Measurements from ENCODE around the gene TGFBR2.
A peak's percentile ranks its signal among the peaks of the same experiment; 100 is the strongest.

Gene TGFBR2

DNA sequence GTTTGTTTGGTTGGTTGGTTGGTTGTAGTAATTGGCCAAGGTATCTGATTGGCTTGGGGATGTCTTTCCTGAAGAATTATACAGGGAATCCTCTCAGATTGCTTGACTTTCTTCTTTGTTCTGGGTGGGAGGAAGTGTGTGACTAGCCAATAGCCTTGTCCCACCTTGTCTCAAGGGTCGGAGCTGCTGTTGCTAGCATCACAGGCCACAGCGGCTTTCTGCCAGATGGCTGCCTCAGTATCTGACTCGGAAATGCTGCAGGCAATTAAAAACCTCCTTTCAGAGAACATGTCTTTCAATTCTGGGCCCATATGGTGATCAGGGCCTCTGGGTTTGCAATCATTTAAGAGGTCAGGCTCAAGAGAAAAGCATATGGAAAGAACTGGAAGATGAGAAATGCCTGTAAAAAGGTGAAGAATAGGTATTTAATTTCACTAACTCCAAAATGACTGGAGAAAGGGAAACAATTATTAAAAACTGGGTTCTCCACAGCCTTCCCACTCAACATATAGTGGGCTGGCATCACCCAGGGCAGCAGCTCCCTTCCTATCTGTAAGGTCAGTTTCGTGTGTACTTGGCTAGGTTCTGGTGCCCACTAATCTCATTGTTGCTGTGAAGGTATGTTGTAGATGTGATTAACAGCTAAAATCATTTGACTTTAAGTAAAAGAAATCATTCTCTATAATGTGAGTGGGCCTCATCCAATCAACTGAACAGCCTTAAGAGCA, 32.4 kb downstream of the TGFBR2 start:
- DNase-seq, result peak; percentile 32

DNA sequence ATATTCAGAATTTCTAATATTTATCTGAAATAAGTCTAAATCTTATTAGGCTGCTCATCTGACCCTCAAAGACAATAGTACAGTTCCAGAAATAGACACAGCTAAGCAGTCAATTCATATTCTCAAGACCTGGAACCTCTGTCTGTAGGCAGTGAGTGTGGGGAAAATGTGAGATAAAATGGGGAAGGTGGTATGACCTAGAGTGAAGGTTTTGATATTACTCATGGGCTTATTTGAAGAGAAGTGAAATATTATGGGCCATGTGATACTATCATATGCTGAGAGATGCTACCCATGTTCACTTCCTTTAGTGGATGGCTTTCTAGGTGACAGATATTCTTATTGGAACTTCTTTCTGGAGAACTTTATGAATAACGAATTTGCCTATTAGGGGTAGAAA, 33.5 kb downstream of the TGFBR2 start:
- no peak for DNase-seq

DNA sequence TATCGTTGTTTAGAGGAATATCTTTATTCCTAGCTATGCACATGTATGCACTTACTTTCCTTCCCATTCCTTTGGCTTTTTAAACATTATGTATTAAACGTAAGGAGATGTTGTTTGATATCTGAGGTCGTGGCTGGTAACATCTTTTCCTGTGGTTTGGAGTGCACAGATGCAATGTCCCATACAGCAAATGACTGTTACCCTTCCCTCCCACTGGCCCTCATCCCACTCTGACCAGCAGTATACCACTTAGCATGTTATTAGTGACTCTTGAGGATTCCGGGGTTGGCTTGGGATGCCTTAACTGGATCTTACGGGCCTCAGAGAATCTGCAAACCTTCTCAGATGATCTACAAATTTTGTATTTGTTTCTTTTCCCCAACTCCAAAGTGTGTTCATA, 34.5 kb downstream of the TGFBR2 start:
- DNase-seq, result peak; percentile 51

DNA sequence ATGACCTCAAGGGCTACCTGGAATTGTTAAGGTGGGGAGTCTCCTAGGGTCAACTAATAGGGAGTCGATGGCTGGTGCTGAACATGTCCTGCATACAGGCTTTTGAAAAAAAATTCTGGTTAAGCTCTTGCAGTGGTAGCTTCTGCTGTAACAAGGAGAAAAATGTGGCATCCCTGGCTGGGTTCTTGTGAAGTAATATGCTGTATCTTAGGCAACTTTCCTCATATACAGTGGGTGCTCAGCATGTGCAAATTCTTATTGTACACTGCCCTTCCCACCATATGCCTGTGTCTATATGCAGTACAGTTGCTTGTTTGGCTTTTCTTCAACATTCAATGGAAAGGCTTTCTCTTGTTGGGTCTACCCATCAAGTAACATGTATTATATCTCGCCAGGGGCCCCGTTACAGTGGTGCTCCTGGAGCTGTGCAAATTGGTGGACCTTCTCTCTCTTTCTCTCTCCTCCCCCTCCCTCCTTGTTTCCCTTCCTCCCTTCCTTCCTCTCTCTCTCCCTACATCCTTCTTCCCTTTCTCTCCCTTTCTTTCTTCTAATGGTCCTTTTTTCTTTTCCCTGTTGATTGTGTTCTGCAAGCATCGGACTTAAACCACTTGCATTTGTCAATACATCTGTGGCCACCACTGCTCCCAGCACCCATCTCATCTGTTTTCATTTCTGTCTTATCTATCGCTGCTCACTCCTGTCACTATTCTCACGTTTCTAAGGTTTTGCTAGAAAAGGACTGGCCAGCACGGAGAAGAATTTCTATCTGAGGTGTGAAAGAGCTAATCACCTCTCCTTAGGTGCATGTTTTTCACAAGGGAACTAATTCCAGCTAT, 35.2 kb downstream of the TGFBR2 start:
- DNase-seq, result no peak

DNA sequence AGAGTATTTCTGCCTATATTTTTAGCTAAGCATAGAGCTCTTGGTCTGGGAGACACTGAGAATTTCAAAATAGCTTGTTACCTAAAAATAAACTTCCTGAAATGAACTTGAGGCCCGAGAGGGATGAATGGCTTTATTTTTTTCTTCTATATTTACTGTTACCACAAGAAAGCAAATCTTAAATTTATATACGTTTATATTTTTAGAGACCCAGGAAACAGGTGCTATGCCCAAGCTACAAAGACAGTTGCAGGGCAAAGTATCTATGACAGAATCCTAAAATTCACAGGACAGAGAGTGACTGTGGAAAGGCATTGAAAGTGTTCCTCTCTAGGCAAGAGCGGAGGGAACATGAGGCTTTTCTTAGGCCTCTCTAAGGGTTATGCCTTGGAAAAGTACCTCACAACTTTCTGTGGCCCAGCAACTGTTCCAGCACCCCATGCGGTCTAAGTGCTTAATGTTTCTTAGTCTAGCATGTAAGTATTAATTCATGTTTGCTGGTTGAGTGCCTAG, 36.5 kb downstream of the TGFBR2 start:
- DNase-seq, result no peak

DNA sequence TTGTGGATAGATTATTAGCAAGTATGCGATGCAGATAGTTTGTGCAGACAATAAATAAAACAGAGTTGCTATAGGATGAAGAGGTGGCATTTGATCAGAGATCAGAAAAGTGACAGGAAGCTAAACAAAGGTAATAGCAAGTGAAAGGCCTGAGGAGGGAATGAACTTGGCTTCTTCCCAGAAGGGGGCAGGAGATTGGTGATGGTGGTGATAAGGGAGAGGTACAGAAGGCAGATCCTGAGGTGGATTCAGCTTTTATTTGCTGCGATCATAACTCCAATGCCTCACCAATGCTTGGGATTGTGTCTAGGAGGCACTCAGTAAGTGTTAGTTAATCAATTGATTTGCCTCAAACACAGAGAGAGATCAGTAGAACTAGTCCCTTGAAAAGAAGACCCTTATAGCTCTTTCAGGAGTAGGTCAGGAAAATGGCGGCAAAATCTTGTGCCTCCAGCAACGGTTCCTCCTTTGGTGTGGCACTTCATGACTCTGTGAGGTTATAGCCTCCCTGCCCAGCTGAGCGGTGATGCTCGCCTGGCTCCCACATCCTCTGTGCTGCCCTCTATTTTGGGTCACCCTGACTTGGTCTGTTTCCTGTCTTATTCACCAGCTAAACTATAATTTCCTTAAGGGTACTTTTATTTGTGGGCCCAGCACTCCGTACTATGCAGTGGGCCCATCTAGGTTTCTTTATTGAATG, 37.5 kb downstream of the TGFBR2 start:
- no peak for DNase-seq

DNA sequence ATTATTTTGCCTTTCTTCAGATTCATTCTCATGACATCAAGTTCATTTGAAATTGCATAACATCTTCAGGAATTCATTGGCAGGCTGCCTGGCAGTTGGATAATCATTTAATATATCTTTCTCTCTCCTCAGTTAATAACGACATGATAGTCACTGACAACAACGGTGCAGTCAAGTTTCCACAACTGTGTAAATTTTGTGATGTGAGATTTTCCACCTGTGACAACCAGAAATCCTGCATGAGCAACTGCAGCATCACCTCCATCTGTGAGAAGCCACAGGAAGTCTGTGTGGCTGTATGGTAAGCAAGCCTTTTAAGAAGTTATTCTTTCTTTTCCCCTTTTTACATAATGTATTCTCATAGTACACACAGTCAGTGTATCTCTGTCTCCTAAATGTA, 38.2 kb downstream of the TGFBR2 start:
- DNase-seq, result no peak

DNA sequence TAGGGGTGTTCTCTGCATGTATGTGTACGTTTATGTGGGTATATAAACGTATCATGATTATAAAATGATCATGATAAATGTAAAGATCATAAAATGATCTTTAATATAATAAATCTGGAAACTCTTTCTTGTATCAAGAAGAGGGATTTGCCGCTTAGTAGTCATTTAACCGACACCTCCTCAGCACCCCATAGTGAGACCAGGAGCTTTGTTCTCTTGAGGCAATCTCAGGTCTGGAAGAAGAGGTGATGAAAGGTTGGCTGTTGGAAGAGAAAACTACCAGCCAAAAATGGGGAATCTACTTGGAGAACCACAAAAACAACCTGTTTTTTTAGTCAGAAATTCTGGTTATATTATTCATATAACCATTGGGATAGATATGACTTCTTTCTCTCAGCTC, 38.7 kb downstream of the TGFBR2 start:
- no peak for DNase-seq

DNA sequence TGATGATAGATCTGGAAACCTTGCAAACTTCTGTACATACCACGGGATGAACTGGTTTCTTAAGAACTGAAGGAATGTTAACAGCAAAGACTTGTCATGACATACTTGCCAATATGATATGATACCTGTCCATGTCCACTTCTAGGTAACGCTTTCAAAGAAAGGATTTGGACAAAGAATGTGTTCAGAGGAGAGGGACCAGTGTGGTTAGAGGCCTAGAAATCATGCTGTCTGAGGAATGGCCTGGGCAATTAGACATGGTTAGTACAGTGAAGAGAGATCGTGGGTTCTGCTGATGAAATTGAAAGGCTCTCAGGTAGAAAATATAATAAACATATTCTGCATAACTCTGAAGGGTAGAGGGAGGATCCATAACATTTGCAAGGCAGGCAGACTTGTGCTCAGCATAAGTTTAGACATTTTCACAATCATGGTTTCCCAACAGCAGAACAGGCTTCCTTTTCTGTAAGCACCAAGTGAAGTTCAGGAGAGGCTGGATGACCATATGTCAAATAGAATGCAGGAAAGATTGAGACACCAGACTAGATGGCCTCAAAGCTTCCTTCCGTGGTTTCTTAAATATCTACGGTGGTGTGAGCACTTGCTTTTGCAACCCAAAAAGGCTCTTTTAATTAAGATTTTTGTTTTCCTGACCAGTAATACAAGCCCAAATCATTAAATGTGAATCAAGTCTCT, 39.9 kb downstream of the TGFBR2 start:
- DNase-seq, result no peak

DNA sequence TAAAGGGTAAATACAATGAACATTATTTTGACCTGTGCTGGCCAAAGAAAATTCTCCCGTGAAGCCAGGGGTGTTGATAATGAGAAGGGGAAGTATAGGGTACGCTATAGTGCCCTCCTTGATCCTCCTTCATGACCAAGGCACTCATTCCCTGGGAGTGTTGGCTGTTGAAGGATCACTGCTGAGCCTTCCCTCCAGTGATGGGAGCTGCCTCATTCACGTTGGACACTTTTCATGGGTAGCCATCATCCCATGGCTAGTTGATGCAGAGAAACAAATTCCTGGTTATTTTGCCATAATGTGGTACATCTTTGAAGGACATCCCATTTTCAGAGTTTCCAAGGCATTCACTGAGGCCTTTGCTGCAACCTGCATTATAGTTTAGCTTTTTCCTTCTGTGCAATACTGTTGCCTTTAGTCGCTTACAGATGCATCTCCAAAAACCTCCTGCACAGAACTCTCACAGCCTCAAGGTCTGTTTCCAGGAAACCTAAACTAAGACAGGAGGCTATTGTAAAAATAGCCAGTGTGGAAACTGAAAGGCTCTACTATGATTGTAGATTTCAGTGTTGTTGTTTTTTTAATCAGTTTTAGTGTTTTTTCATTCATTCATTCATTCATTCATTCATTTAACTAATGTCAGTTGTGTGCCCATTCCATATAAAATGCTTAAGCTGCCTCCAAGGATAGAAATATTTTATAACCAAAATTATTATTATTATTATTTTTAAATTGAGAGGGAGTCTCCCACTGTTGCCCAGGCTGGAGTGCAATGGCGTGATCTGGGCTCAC, 40.8 kb downstream of the TGFBR2 start:
- no peak for DNase-seq

DNA sequence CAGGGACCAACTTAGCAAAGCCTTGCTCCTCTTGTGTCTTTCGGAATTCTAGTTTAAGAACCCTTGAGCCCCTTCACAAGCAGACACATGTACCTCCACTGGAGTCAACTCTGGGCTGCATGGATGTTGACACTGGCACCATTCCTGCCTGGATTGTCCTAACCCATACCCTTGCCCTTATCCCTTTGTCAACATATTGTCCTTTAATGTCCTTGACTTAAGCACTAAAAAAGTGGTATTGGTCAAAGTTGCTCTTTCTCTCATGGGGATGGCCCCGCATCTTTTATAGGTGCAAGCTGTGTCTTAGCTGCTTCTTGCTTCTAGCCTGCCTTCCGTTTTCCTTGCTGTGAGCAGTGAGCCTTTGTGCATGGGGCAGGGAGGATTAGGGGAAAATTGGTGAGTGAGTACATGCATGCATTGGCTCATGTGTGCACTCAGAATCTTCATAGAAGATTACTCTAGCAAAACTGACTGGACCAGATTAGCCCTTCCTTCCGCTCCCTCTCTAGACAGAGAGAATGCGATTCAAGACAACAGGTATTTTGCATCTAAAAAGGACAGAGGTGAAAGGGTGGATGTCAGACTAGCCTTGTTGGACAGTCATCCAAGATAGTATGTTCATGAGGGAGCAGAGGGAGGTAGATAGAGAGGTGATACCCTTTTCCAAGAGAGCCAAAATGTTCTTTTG, 42.4 kb downstream of the TGFBR2 start:
- DNase-seq, result no peak

DNA sequence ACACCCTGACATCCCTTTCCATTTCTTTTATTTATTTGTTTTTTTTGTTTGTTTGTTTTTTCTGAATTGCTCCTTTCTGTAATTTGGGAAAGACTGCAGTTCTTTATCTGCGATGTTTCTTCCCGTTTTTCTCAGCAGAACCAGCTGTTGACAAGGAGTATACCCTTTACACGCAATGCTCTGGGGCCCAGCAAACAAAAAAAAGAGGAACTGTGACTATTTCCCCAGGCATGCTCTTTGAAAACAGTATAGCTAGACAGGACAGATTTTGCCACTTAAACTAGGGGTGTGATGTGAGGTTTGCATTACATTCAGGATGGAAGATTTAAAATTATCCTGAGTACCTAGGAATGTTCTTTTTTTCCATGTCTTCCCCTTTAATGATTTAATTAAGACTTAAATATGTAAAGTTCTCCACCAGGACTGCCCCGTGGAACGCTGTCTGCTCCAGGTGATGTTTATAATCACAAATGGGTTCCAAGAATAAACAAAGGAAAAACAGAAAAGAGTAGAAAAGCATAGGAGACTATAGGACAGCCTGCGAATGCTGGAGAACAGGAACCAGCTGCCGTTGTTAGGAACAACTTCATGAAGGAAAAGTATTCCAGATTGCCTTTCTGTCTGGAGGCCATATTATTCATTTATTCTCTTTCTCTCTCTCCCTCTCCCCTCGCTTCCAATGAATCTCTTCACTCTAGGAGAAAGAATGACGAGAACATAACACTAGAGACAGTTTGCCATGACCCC, 43.3 kb downstream of the TGFBR2 start:
- no peak for DNase-seq

DNA sequence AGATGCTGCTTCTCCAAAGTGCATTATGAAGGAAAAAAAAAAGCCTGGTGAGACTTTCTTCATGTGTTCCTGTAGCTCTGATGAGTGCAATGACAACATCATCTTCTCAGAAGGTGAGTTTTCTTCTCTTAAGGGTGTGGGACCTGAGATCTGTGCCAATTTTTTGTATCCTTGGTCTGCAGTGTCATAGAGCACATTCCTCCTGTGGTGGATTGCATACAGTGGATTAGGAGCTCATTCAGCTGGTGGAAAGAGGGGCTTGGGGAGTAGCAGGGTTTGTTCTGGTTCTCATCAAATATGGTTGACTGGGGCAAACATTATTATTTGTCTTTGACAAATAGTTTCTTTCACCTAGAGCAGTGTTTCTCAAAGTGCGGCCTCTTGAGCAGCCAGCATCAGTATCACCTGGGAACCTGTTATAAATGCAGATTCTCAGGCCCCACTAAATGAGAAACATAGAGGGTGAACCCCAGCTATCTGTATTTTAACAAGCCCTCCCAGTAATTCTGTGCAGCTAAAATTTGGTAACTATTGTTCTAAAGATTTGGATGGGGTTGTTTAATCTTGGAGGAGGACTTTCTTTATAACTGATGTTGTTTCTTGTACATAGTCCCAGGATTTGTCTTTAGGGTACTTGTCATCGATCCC, 44.1 kb downstream of the TGFBR2 start:
- DNase-seq, result no peak

DNA sequence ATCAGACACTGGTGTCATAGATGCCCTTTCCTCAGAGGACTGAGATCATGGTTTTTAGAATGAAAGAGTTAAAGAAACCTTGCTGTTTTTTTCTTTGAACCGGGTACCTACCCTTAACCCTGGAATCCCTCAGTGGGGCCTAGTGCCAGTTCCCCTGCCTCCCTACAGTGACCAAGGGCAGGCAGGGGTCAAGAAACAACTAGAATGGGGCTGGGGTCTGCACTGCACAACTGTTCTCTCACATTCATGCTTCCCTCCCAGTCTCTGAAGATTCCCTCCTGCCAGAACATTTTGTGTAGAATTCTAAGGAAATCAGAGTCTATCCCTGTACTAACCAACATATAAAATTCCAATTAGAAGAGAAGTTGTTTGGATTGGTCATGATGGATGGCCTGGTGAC, 47.9 kb downstream of the TGFBR2 start:
- DNase-seq, result no peak

DNA sequence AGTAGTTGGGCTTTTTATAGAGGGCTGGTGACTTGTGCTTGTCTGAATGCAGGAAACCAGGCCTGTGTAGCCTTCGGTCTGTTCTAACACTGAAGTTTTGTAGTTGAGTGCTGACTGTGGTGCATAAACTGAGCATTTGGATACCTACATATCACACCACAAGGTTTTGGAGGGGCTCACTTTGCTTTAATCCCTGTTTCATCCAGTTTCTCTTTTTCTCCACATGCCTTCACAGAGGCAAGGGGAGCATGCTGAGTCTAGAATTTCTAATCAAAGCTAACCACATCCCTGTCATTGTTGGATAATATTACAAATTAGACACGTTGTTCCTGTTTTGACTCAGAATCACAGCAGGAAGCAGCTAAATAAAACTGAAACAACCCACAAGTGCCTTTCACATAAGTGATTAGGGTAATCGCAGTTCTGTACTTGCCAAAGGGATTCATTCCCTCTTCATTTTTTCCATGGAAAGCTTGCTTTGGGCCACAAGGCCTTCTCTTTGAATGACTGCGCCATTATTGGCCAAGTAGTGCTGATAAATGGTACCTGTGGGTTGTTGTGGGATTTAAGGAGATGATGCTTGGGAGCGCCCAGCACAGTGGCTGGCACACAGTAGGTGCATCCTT, 48.9 kb downstream of the TGFBR2 start:
- no peak for DNase-seq

DNA sequence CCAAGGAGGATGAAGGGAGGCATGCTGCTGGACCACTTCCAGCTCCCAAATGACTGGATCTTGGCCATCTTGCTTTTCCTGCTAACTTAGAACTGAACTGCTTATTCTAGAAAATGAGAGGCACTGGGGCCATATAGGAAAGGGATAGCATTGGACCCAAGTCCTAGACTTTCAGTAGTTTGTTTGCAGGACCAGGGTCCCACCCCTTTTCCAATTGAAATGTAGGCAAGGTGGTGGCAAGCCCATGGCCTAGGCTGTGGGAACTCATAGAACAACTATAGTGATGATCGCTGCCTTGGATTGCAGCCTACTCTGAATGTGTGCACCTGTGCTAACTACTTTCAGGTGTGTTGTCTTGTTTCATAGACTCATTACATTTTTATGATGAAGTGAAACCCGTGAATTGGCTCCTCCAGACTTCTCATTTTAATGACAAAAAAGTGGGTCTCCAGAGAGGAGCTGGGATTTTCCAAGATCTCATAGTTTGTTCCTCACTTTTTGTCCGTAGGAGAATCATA, 50.3 kb downstream of the TGFBR2 start:
- DNase-seq, result no peak

DNA sequence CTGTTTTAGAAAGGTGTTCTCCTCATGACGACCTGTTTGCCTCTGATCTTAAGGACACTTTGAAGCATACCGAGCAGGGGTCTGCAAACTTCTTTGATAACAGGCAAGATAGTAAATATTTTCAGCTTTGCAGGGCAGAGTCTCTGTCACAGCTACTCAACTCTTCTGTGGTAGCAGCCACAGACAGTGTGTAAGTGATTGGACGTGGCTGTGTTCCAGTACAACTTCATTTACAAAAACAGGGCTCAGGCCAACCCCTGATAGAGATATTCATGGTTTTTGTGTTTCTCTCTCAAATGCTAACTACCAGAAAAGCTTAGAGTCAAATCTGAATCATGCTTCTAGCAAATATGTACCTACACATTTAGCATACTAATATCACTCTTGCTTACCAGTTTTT, 51.5 kb downstream of the TGFBR2 start:
- DNase-seq, result no peak

DNA sequence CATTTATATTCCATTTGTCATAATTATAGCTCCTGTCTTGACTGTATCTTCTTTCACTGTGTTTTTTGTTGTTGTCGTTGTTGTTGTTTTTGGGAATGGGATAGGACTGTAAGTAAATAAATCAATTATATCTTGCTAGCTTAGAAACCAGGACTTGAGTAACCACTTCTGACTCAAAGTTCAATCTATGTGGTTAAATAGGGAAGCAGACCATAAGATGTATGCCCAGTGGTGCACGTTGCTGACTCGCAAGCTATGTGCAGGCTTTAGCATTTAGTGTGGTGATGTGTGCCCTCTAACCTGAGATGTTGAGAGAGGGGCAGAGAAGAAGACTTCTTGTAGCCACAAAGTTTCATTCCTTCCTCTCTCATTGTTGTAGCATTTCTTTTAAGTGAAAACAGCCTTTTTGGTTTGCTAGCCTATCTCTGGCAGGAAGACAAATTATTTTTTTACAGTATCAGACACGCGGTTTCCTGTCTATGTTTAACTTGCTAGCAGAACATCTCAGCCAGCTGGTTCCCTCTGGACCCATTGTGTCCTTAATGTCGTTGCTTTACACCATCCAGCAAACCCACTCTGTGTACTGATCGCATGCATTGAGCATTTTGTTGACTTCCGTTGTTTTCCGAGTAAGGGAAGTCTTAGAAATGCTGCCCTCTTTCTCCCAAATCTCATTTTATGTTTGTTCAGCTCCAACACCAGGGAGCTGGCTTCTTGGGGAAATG, 52.1 kb downstream of the TGFBR2 start:
- DNase-seq, result peak; percentile 61

Measured in right hindlimb (tissue), 1 donor.